HG03159 (cell line): ENCODE measurements around the gene SRSF2.
"Not testable (repeated sequence)": the region's sequence is repeated elsewhere in the genome, so short reads cannot be mapped to it uniquely, and the experiment has no call there.

ENCODE experiments used
- ATAC-seq: cut with Tn5 transposase; IDR thresholded peaks from one replicate; pipeline ENCODE4 v1.9.1; 2021; ENCODE audit warnings: mild to moderate bottlenecking, moderate library complexity; ENCODE audit not compliant: unreplicated experiment

SRSF2 gene

DNA sequence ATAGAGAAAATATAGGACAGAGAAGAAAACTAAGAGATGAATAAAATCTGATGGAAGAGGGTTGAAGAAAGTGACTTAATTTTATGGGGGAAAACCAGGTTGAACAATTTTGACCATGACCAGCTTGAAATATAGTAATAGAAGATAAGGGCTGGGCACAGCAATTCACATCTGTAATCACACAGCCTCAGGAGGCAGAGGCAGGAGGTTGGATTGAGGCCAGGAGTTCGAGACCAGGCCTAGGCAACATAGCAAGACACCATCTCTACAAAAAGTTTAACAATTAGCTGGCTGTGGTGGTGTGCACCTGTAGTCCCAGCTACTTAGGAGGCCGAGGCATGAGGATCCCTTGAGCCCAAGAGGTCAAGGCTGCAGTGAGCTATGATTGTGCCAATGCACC is 35.1 kb downstream of the SRSF2 start:
- no peak for ATAC-seq

GRCh38 chr17:76701471-76701967 is 35.6 kb downstream of the SRSF2 start:
- no peak for ATAC-seq

DNA sequence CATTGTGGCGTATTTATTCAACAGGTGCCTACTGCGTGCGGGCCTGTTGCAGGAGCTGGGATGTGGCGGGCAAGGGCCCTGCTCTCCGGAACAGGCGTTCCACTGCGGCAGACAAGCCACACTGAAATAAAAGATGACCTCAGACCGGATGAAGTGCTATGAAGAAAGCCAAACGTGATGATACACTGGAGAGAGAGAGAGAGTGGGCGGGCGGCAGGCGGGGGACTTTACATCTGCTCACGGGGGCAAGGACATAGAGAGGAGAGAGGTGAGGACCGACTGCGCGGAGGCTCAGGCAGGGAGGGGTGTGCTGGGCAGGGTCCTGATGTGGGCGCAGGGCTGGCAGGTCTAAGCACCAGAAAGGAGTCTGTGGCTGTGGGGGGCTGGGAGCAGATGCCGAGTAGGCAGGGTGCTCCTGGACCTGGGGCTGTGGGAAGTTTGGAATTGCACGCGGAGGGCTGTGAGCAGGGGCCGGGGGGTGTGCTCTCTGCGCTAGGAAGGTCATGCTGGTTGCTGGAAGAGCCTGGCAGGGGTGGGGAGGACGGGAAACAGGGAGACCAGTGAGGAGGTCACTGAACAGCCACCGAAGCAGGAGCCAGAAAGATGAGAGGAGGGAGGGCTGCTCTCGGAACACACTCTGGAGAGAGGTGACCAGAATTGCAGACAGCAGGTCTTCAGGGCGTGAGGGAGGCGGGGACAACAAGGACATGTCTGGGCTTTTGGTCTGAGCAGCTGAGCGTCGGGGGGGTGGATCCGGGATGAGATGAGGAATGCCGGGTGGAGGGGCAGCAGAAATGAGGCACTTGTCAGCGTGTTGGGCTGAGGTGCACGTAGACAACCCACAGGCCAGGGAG is 36.3 kb downstream of the SRSF2 start:
- ATAC-seq, result no peak

- no peak for ATAC-seq
These were observed 36.9 kb downstream of the SRSF2 start for GRCh38 chr17:76700270-76700616.

DNA sequence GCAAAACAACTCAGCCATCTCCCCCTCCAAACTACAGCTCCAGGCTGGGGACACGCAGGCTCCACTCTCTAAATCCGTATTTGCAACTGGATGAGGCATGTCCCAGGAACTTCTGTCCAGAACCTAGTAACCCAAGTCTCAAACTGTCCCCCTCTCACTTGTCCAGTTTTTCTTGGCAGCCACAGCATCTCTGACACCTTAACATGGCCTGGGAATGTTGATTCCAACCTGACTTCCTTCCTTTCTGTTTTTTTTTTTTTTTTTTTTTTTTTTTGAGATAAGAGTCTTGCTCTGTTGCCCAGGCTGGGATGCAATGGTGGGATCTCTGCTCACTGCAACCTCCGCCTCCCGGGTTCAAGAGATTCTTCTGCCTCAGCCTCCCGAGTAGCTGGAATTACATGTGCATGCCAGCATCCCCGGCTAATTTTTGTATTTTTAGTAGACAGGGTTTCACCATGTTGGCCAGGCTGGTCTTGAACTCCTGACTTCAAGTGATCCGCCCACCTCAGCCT is 38.6 kb downstream of the SRSF2 start:
- not testable (repeated sequence) for ATAC-seq

- ATAC-seq, result no peak
These were observed 39.2 kb downstream of the SRSF2 start for GRCh38 chr17:76697702-76698465.

GRCh38 chr17:76696763-76697701 is 40.1 kb downstream of the SRSF2 start:
- no peak for ATAC-seq

DNA sequence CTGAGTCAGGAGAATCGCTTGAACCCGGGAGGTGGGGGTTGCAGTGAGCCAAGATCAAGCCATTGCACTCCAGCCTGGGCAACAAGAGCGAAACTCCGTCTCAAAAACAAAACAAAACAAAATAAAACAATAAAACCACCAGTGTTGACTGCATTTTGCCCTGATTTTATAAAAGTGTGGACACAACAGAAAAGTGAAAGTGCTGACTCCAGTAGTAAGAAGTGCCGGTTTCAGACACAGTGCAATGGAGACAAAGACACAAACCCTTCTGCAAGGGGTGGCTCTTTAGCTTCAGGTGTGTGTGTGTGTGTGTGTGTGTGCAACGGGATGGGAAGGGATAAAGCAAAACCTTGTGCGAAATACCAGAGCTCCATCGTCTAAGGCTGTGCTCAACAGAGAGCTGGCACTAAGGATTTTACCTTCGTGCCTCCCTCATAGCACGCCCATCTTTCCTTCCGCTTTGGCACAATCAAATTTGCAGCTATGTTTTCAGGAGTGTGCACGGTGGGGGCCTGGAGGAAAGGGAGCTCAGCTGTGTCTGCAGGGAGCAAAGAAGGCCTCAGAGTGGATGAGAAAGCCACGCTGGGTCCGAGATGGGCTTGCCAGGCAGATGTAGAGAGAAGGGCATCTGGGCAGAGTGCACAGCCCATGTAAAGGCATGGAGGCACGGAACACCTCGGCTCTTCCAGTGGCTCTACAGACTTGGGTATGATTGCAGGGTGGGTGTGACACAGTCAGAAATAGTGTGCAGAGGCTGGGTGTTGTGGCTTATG is 41.9 kb downstream of the SRSF2 start:
- ATAC-seq, result no peak

DNA sequence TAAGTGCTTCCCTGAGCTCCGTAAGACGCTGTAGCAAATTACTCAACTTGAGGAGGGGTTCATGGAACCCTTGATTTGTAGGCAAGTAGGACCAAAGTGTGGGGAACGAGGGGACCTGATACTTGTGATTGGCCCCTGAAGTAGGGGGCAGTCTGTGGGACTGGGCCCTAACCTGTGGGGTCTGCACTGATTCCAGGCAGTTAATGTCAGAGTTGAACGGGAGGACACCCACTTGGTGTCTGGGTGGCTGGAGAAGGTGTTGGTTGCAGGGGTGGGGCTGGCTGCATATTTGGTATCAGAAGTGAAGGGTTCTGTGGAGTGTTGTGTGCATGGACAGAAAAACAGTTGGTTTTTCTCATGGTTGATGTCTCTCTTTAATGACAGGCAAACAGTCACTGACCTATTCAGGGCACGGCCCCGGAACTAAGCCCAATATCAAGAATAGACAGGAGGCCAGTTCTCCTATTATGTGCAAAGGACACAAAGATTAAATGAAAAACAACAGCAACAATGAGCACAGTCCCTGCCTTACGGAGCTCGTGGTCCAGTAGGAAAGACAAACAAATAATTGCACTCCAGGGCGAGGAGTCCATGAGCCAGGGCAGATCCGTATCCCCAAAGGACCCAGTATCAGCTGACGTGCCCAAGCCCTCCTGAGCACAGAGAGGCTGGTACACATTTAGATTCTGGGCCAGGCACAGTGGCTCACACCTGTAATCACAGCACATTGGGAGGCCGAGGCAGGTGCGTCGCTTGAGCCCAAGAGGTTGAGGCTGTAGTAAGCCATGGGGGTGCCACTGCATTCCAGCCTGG is 45.5 kb downstream of the SRSF2 start:
- ATAC-seq, result no peak

- ATAC-seq, result no peak
These were observed 46.4 kb downstream of the SRSF2 start for GRCh38 chr17:76690596-76691280.

DNA sequence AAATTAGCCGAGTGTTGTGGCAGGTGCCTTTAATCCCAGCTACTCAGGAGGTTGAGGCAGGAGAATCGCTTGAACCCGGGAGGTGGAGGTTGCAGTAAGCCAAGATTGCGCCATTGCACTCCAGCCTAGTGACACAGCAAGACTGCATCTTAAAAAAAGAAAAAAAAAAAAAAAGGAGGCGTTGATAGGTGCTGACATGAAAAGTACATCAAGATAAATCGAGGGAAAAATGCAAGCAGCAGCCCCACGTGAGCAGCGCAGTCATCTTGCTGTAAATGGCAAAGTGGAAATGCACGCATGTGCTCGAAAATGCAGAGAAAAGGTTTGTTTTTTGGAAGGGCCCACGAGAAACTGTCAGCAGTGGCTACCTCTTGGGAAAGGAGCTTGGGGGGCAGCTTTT is 47.3 kb downstream of the SRSF2 start:
- ATAC-seq, result no peak

GRCh38 chr17:76688165-76688622 is 48.9 kb downstream of the SRSF2 start:
- no peak for ATAC-seq

GRCh38 chr17:76687298-76688164 is 49.6 kb downstream of the SRSF2 start:
- ATAC-seq, result no peak

GRCh38 chr17:76686538-76687297 is 50.4 kb downstream of the SRSF2 start:
- ATAC-seq, result no peak

DNA sequence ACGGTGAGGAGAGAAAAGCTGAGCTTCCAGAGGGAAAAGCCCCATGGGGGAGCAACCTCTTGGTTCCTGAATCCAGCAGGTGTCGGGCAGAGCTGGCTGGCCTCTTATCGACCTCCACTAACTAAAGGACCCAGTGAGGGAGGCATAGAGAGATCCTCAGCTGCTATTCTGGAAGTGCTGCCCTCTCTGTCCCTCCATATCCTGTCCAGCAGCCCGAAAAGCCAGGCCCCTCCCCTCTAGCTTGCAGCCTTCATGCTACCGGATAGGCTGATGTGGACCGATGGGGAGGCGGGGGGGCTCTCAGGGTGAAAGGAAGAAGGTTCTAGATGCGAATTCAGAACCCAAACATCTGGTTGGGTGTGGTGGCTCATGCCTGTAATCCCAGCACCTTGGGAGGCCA is 51.3 kb downstream of the SRSF2 start:
- ATAC-seq, result no peak

- no peak for ATAC-seq
These were observed 51.8 kb downstream of the SRSF2 start for GRCh38 chr17:76685366-76685765.

GRCh38 chr17:76684756-76685155 is 52.4 kb downstream of the SRSF2 start:
- ATAC-seq, result no peak
